Middle frontal gyrus (tissue), 1 donor: ENCODE results near the gene NPPC.
"Not testable (repeated sequence)": the region's sequence is repeated elsewhere in the genome, so short reads cannot be mapped to it uniquely, and the experiment has no call there.

Experiments used
- DNase-seq: peaks from one replicate; pipeline ENCODE4 v3.0.0-alpha.2; 2015; ENCODE audit warnings: low spot score; ENCODE audit errors: extremely low spot score

Gene NPPC

DNA sequence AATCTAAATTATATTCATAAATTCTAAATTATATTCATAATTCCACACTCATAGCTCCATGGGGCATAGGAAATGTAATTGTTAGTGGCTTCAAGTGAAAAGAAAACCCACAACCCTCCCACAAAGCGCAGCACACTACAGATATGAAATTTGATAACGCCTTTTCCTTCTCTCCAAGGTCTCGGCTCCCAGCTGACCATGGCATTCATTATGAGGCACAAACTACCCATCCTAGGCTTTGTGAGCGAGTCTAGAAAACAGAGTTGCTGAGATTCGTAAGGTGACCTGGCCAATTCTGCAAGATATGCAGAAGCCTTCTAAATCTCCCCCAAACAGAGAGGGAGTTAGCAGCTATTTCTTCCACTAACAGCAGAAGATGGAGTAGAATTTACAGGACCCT, 5.4 kb downstream of the NPPC start:
- DNase-seq: no peak

DNA sequence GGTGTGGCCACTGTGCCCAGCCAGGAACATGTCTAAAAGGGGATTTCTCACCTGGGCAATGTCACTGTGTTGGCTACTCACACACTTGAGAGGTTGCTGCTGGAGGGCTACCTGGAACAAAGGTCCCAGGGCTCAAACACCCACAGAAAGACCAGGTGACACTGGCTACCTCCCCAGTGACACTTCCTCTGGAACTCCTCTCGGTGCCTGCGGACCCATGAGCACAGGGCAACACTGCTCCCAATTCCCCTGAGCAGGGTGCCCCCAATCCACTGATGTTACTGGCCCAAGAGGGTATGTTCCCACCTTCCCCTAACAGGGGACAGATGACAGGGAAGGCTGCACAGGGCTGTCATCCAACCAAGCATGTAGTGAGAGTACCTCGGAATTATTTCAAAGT, 5.8 kb downstream of the NPPC start:
- DNase-seq: no peak

DNA sequence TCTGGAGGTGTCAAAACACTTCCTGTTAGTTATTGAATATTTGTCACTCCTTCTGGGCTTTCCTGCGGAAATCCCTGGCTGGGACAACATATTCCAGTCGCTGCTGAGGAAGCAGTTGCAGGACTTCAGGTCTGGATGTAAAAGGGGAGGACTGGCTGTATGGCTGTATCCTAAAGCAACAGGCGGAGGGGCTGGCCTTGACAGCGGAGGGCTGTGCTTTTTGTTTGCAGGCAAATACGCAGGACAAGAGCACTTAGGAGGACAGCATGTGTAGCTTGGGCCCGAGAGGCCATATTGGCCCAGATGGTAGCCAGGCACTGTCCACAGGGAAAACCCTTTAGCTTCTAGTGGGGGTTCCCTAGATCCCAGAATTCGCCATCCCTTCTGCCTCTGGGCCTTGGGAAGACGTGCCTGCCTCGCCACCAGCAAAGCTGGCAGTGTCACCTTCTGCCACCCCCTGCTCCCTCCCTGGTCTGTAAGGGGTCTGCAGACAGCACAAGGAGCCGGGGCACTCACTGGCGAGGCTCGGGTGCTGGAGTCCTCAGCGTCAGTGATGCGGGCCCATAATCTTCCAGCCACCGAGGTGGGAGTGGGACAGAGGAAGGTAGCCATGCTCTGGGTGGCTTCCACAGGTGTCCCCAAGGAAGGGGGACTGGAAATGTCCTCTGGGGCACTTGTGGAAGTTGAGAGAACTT, 6.7 kb downstream of the NPPC start:
- no peak for DNase-seq

DNA sequence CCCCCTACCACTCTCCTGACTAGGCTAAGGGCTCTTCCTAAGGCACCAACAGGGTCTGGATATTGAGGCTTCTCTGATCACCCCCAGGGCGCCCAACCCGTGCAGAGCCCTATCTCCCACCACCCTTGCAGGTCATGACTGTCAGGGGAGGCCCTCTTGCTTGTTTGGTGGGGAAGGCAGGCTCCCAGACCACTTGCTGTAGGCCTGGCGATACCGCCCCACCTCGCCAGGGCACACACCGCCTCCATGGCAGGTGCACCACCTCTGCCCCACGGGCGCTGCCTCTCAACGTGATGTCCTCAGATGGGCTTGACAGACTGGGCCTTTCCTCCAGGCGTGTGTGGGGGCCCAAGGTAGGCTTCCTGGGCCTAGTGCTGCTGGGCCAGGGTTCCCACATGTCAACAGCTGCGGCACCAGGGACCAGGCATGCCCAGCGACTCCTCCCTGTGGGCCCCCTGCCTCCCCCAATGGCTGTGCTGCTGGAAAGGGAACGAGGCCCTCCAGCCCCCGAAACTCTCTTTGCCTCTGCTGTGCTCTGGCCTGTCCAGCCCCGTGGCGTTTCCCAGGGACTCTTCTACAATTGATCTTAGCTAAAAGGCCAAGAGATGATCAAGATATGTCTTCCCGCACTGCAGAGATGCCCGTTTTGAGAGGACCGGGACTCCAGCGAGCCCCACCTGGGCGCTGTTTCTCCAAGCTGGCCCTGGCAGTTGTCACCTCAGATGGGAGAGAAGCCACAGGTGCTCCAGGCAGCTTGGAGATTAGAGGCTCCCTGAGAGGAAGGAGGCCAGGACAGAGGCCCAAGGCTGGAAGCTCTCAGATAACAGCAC, 7.5 kb downstream of the NPPC start:
- DNase-seq: no peak

DNA sequence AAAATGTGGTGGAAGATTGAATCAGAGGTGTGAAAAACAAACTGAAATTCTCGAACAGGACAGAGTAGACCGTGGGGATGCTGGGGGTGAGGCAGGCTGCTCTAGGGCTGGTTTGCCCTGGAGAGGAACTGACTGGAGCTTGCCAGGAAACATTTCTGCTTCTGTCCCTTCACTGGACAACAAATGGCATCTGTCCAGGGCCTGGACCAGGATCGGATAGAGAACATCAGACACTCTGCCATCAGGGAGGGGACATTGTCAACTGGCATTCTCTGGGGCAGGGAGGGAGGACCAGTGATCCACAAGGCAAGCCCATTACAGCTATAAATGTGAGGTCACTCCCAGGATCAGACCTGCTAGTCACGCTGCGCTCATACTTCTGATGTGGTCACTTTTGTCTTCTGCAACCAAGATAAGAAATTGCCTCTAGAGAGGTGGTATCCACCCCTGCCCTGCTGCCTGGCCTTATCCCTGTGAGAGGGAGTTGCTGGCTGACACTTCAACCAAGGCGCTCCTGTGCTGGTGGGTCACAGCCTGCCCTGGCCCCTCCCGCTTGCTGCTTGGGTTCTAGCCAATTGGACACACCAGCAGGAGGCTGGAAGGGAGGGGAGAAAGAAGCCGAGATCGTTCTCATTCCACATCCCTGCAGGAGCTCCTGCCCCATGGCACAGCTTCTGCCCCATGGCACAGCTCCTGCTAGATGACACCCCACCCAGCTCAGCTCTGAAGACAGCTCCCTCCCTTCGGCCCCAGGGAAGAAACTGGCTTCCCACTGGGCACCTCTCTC, 8.7 kb downstream of the NPPC start:
- DNase-seq: no peak

DNA sequence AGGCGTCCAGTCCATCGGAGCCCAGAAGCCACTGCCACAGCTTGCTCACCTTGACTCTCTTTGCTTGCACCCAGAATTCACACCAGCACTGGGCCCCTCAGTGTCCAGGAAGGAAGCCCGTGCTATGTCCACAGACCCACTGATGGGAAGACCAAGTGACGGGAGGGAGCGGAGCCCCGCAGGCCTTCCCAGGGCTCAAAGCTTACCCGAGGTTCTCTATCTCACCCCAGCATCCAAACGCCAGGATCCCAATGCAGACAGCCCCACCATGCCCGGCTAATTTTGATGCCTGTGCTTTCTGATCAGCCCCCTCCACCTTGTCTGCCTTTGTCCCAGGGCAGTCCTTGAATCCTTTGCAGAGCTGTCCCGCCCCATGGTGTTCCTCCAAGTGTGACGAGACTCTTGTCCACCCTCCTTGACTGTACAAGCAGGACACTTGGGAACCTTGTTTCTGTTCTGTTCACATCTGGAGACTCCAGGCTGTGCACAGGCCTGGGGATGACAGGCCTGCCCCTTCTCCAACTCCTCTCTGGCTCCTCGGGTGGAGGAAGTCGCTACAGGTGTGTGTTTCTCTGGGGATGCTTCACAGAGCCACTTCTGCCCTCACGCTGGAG, 12.0 kb downstream of the NPPC start:
- DNase-seq: no peak

DNA sequence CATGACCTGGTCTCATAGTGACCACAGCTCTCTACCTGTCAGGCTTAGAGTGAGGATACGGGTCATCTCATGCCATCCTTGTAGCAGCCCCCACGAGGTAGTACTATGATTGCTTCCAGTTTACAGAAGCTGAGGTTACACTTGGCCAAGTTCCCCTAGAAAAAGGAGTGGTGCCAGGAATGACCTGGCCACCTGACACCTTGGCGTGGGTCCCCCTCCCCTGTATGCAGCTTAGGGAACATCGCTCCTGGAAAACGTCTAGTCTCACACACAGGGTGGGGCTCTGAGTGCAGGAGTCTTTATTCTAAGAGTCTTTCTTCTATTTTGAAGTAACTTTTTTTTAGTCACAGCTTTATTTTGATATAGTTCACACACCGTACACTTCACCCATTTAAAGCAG, 14.8 kb downstream of the NPPC start:
- no peak for DNase-seq

DNA sequence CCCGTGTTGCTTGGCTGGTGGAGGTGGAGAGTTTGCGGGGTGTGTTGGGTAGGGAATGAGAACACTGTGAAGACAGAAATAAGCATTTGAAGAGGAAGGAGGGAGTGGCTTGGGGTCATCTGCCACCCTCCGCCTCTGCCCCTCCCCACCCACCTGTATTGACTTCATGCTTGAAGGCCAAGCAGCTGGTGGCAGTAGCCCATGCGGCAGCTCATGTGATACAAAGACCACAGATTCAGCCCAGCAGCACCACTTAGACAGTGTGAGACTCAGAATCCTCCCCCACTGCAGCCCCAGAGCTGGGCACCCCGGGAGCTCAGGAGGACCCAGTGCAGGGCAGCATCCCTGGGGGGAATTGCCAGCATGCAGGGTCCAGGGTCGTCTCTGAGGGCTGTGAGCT, 15.4 kb downstream of the NPPC start:
- DNase-seq: no peak

DNA sequence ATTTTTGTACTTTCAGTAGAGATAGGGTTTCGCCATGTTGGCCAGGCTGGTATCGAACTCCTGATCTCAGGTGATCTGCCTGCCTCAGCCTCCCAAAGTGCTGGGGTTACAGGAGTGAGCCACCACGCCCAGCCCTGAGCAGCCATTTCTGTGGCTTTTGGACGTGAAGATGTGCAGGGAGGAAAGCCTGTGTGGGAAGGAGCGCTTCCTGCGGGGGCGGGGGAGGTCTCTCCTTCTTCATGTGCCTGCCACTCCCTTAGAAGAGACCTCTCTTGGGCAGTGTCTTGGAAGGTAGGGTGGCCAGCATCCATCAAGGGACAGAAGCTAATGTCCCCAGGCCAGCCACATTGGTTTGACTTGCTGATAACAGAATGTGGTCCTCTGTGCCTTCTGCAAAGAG, 16.0 kb downstream of the NPPC start:
- not testable (repeated sequence) for DNase-seq

DNA sequence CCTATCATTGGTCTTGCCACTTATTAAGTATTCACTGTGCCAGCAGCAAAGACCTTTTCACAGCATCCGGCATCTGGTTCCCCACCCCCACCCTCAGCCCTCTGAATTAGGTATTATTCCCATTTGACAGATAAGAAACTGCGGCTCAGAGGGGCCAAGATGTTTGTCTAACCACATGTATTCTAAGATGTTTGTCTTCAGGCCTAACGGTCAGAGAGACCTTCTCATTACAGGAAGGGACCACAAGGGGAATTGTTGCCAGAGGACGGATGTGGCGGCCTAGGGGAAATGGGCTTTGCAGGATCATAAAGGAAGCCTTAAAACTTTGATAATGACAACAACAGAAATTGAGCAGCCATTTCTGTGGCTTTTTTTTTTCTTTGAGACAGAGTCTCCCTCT, 16.6 kb downstream of the NPPC start:
- DNase-seq: no peak

DNA sequence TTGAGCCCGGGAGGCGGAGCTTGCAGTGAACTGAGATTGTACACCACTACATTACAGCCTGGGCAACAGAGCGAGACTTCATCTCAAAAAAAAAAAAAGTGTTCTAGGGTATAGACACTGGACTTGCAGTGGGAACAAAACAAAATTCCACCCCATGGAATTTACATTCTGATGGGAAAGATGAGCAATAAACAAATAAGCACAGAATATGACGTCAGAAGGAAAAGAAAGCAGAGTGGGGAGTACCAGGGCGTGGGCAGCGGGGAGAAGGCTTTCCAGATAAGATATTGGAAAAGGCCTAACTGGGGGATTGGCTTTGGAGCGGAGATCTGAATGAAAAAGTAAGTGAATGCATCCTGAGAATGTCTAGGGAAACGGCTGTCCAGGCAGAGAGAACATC, 17.6 kb downstream of the NPPC start:
- DNase-seq: no peak

DNA sequence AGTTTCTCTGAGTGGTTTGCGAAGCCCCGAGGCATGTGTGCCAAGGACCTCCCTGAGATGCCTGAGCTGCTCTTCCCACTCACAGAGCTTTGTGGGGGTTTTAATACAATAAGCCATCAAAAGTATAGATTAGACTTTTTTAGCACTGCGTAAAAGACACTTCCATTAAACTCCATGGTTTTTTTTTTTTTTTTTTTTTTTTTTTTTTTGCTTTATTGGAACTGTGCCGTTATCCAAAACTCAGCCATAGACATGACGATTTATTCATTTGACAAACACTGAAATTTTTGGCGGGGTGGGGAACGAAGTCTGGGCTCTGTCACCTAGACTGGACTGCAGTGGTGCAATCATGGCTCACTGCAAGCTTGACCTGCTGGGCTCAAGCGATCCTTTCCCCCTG, 18.4 kb downstream of the NPPC start:
- DNase-seq: no peak

DNA sequence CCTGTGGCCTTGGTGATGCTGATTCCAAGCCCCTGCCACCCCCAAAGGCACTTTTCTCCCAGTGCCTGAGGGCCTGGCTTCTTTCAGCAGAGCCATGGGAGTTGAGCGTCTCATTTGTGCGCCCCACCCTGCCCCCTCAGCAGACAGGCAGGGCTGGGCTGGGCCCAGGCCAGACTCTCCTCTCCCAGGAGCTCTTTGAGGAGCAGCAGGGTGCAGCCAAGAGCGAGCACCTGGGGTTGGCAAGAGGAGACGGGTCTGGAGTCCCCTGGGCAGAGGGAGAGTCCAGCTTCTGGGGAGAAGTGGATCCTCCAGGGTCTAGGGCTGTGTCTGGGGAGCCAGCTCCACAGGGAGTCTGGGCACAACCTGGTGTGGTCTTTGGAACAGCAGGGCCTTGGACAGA, 21.2 kb downstream of the NPPC start:
- no peak for DNase-seq

DNA sequence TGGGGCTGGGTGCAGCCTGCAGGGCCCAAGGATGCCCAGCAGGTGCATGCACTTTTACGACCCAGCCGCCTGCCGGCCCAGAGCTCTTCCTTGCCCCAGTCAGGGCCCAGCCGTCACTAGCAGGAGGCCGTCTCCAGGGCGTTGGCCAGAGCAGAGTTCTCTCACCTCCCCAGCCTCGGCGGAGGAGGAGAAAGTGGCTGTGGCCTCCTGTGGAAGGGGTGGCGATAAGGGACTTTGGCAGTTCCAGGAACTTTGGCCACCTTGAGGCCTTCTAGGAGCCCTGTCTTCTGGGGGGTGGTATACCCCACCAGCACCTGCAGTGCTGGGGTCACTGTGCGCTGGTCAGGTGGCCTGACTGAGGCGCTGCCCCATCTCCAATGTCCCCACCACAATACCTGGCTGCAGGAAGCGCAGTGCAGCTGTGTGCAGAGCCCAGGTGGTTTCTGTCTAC, 22.0 kb downstream of the NPPC start:
- no peak for DNase-seq

DNA sequence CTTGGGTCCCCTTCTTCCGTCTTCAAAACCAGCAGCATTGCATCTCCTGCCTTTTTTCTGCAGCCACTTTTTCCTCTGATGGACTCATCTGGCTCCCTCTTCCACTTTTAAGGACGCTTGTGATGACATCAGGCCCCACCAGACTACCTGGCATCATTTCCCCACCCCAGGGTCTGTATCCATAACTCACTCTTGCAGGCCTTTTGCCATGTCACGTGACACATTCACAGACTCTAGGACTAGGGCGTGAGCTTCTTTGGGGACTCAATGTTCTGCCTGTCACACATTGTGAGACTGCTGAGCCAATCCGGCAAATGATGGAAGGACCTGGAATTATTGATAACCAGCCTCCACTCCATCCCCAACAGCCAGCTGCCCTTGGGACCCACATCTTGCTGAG, 23.6 kb downstream of the NPPC start:
- no peak for DNase-seq

DNA sequence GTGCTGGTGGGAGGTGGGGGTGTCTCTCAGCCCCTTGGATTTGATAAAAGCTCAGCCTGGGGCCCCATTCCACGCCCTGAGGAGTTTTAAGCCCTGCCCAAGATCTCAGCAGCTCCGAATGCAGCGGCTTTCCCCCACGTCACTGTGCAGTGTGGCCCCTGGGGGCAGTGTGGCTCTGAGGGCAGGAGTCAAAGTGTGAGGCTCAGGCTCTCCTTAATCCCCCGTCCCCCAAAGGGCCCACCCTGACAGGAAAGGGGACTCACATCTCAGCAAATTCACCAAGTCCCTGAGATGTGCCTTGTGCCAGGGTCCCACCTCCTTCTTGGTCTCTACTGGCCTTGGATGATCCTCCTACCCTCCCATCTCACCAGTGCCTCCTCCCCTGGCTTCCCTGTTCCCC, 25.2 kb downstream of the NPPC start:
- no peak for DNase-seq

DNA sequence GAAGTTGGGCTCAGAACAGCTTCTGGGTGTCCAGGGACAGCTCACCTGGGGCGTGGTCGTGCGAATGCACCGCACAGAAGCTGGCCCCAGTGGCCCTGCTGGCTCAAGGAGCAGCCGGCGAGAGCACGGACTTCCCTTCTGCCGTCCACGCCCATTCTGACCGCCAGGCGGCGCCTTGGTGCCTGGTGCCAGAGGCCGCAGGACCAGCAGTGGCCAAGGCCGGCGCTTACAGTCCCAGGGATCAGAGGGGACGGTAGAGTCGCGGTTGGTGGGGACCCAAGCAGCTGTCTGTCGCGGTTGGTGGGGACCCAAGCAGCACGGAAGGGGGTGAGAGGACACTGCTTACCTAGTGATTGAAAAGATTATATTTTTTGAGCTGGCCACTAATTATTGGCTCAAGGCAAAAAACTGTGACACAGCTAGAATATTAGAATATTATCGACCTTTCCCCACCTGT, 25.7 kb downstream of the NPPC start:
- no peak for DNase-seq

DNA sequence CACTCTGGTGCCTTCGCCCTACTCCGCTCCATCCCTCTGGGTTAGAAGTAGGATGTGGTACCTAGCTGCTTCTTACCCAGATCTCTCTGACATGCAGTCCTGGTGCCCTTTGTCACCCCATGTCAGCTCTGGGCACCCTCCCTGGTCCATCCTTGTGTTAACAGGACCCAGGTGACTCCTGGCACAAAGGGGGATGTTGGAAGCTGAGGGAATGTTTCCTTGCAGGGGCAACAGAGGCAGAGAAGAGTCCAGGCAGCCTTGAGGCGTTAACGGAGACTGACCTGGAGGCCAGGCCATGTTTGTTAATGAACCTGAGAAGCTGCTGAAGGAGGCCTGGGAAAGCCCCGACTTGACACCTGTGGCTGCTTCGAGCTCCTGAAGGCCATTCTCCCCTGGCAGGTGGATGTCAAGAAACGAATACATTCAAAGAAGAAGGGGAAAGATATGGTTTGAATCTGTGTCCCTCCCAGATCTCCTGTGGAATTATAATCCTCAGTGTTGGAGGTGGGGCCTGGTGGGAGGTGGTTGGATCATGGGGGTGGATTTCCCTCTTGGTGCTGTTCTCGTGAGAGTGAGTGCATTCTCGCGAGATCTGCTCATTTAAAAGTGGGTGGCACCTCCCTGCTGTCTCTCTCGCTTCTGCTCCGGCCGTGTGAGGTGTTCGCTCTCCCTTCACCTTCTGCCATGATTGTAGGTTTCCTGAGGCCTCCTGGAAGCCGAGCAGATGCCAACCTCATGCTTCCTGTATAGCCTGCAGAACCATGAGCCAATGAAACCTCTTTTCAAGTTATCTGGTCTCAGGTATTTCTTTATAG, 31.4 kb downstream of the NPPC start:
- no peak for DNase-seq

DNA sequence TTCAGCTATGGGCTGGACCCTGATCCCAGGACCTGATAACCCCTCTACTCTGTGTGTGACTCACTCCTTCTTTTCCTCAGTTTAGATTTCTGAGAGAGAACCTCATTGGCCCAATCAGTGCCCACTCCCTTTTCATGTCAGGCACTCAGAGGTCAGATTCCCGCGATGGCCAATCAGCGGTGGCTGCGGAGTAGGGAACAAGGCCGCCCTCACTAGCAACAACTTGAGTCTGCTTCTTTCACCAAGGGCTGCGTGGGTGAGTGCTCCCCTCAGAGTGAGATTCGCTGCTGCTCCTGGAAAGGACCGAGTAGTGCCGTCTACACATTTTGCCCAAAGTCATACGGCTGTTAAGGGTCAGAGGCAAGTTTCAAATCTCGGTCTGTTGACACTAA, 34.7 kb downstream of the NPPC start:
- no peak for DNase-seq

DNA sequence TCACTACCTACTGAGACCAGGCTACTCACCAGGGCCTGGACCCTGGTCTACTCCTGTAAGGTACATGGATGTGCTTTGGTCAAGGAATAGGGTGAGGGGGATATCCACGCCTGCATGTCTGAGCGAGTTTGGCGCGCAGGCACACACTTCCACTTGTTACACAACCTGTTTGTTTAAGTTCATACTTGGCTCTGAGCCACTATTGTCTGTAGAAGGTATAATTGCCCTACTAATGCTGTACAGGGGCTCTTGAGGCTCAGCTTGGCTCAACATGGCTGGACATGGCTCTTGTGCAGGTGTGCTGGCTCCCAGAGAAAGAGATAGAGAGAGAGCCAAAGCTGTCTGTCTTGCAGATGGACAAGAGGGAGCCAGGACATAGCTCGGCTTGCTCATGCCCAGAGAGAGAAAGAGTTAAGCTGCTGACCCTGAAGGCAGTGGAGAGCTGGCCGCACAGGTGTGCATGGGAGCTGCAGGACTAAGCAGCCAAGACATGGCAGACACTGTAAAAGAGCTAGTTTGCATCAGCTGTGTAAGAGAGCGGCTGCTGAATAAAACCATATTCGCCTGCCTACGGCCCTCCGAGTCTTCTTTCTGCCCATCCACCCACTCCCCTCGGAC, 35.2 kb downstream of the NPPC start:
- no peak for DNase-seq
